ENCODE results near the gene IGSF8. TPM values are rescaled to one million over a fixed set of nuclear protein-coding genes. Genes with fewer than 3 reads are reported as not detected.

The IGSF8 gene
- total and polyA plus RNA-seq, 2 donors (not counting 1 experiment from before 2014, with no cell fraction given): 6.5 to 24.4 TPM

DNA sequence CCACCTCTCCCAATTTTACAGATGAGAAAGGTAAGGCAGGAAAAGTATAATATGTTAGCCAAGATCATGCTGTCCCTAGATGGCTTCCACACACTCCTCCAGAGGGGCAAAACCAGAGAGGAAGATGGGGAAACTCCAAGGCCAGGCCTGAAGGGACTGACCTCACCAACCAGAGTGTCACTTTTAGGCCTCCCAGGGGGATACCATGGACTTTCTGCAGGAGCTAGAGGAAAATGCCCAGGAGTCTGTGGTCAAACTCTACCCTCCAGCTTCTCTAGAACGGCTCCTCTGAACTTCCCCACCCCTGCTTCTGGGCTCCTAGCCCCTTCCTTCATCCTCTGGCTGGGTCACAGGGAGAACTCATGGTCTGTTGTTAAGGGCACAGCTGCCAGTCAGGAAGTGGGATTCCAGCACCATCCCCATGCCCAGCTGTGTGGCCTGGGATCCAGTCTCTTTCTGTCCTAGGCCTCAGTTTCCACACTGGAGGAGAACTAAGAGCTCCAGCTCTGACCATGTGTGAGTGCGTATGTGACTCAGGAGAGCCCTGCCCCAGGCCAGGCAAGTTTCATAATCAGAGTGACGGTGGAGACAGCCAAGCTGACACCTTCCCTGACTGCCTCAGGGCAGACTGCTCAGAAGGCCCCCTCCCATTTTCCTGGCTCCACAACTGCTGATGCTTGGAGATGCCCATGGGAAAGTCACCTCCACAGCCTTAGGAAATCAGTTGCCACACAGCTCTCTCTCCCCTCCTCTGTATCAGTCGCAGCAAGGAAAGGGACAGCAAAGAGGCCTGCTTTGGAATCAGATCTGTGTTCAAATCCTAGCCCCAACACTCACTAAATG is 1.9 kb downstream of the IGSF8 start:
- no peaks in the 10 kb centered on the region for H4K20me1 ChIP-seq (ENCODE audit: control insufficient read depth, extremely low read depth, insufficient read depth, low read length)
- H3K4me2 ChIP-seq (ENCODE audit: extremely low read depth, insufficient read depth, low read length): no peak overlapping the region
- no peak for TF ChIP-seq EZH2 (IDR thresholded peaks at IDR 0.05; ENCODE audit: low read length, missing control alignments)
- TF ChIP-seq, protein P1, sequence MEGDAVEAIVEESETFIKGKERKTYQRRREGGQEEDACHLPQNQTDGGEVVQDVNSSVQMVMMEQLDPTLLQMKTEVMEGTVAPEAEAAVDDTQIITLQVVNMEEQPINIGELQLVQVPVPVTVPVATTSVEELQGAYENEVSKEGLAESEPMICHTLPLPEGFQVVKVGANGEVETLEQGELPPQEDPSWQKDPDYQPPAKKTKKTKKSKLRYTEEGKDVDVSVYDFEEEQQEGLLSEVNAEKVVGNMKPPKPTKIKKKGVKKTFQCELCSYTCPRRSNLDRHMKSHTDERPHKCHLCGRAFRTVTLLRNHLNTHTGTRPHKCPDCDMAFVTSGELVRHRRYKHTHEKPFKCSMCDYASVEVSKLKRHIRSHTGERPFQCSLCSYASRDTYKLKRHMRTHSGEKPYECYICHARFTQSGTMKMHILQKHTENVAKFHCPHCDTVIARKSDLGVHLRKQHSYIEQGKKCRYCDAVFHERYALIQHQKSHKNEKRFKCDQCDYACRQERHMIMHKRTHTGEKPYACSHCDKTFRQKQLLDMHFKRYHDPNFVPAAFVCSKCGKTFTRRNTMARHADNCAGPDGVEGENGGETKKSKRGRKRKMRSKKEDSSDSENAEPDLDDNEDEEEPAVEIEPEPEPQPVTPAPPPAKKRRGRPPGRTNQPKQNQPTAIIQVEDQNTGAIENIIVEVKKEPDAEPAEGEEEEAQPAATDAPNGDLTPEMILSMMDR (conservative IDR thresholded peaks at IDR 0.05 in 1 of 2, IDR thresholded peaks at IDR 0.05 in 1 of 2; ENCODE audit: low read depth in 1 of 2, low read length in 2 of 2): no peak
- H3K9me3 ChIP-seq (ENCODE audit: control insufficient read depth, insufficient read depth, low read depth, low read length): no peaks in the 10 kb centered on the region
- no peaks in the 10 kb centered on the region for H3K27me3 ChIP-seq (ENCODE audit: control insufficient read depth, insufficient read depth, low read length)
- no peaks in the 10 kb centered on the region for H3K36me3 ChIP-seq (ENCODE audit: control insufficient read depth, insufficient read depth, low read length)
- DNase-seq (ENCODE audit: low read depth in 2 of 2): peak; percentile 14 to 37
- H3K79me2 ChIP-seq (ENCODE audit: control insufficient read depth, insufficient read depth, low read length): no peaks in the 10 kb centered on the region
- H2AFZ ChIP-seq (ENCODE audit: low read length): no peak overlapping the region
- no peak overlapping the region for H3K4me3 ChIP-seq (replicated peaks in 1 of 4; ENCODE audit: control extremely low read depth in 1 of 4, insufficient read depth in 1 of 4, low read depth in 3 of 4, low read length in 4 of 4)
- no peak overlapping the region for H3K9ac ChIP-seq (ENCODE audit: insufficient read depth, low read length)
- peaks cover 7% of the 10 kb centered on the region for H3K4me1 ChIP-seq (ENCODE audit: control insufficient read depth, extremely low read depth, insufficient read depth, low read length)
- no peak overlapping the region for H3K27ac ChIP-seq (ENCODE audit: insufficient read depth, low read length)

DNA sequence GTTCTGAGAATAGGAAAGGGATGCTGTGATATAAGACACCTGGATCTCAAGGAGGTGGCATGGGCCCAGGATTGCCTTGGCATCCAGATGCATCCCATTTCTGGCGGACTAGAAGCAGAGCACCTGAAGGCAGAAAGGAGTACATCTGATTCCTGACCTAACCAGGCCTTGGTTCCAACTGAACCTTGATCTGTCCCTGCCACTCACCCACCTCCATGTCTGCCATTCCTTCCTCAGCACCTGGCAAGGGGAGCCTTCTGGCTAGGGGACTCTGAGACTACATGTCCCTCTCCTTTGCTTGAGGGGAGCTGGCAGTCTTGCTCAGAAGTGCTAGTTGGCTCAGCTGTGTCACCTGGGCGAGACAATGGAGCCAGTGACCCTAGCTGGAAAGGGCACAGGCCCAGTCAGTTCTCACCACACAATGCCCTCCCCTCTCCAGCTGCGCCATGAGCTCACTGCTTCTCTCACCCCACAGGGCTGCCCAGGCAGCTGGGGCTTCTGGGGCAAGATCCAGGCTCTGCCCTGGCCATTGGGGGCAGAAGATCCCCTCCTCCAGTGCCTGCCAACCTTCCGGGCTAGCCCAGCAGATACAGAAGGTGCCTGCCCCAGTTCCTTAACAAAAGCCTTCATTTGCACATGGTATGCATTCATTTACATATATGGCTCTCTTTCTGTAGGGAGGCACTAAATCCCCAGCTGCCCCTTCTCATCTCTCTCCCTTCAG is 2.9 kb downstream of the IGSF8 start:
- Histone ChIP-seq H2AFZ (ENCODE audit: low read length) (no peak overlapping the region), H3K9me3 (ENCODE audit: control insufficient read depth, insufficient read depth, low read depth, low read length) (no peaks in the 10 kb centered on the region), H3K4me1 (ENCODE audit: control insufficient read depth, extremely low read depth, insufficient read depth, low read length) (peaks cover 5% of the 10 kb centered on the region), H4K20me1 (ENCODE audit: control insufficient read depth, extremely low read depth, insufficient read depth, low read length) (no peaks in the 10 kb centered on the region), H3K36me3 (ENCODE audit: control insufficient read depth, insufficient read depth, low read length) (no peaks in the 10 kb centered on the region), H3K79me2 (ENCODE audit: control insufficient read depth, insufficient read depth, low read length) (no peaks in the 10 kb centered on the region), H3K27me3 (ENCODE audit: control insufficient read depth, insufficient read depth, low read length) (no peaks in the 10 kb centered on the region), H3K9ac (ENCODE audit: insufficient read depth, low read length) (no peak overlapping the region), H3K27ac (ENCODE audit: insufficient read depth, low read length) (no peak overlapping the region), H3K4me3 (replicated peaks in 1 of 4; ENCODE audit: control extremely low read depth in 1 of 4, insufficient read depth in 1 of 4, low read depth in 3 of 4, low read length in 4 of 4) (no peak overlapping the region), H3K4me2 (ENCODE audit: extremely low read depth, insufficient read depth, low read length) (no peak overlapping the region)
- TF ChIP-seq EZH2 (IDR thresholded peaks at IDR 0.05; ENCODE audit: low read length, missing control alignments): no peak
- TF ChIP-seq, protein P1 (conservative IDR thresholded peaks at IDR 0.05 in 1 of 2, IDR thresholded peaks at IDR 0.05 in 1 of 2; ENCODE audit: low read depth in 1 of 2, low read length in 2 of 2): no peak
- no peak for DNase-seq (ENCODE audit: low read depth in 2 of 2)

DNA sequence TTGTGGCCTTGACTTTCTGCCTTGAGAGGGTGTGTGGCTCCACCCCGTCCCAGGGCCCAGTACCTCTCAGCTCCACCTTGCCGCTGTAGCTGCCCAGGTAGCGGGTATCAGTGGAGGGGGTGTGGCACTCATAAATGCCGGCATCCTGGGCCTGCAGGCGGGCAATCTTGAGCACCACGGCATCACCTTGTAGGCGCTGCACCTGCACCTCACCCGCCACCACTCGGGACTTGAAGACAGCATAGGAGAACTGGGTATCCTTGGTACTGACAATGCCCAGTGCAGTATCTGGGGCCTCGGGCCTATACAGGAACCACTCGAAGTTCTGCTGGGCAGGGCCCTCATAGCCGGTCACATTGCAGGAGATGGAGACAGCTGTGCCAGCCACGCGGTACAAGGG is 3.6 kb downstream of the IGSF8 start:
- Histone ChIP-seq H3K79me2 (ENCODE audit: control insufficient read depth, insufficient read depth, low read length) (no peaks in the 10 kb centered on the region), H3K4me3 (replicated peaks in 1 of 4; ENCODE audit: control extremely low read depth in 1 of 4, insufficient read depth in 1 of 4, low read depth in 3 of 4, low read length in 4 of 4) (no peak overlapping the region), H3K4me1 (ENCODE audit: control insufficient read depth, extremely low read depth, insufficient read depth, low read length) (peaks cover 5% of the 10 kb centered on the region), H4K20me1 (ENCODE audit: control insufficient read depth, extremely low read depth, insufficient read depth, low read length) (no peaks in the 10 kb centered on the region), H3K27me3 (ENCODE audit: control insufficient read depth, insufficient read depth, low read length) (no peaks in the 10 kb centered on the region), H2AFZ (ENCODE audit: low read length) (no peak overlapping the region), H3K9ac (ENCODE audit: insufficient read depth, low read length) (no peak overlapping the region), H3K9me3 (ENCODE audit: control insufficient read depth, insufficient read depth, low read depth, low read length) (no peaks in the 10 kb centered on the region), H3K4me2 (ENCODE audit: extremely low read depth, insufficient read depth, low read length) (no peak overlapping the region), H3K36me3 (ENCODE audit: control insufficient read depth, insufficient read depth, low read length) (no peaks in the 10 kb centered on the region), H3K27ac (ENCODE audit: insufficient read depth, low read length) (no peak overlapping the region)
- TF ChIP-seq, protein P1 (conservative IDR thresholded peaks at IDR 0.05 in 1 of 2, IDR thresholded peaks at IDR 0.05 in 1 of 2; ENCODE audit: low read depth in 1 of 2, low read length in 2 of 2): no peak
- no peak for TF ChIP-seq EZH2 (IDR thresholded peaks at IDR 0.05; ENCODE audit: low read length, missing control alignments)
- DNase-seq (ENCODE audit: low read depth in 2 of 2): no peak

All from fibroblast of lung (primary cell).